ENCODE data around the gene VASH1.

The VASH1 gene

GRCh38 chr14:76784881-76785280 is 23.6 kb downstream of the VASH1 start:
- peak; percentile 34 for DNase-seq (ENCODE audit: low read depth)

GRCh38 chr14:76786601-76787000 is 25.3 kb downstream of the VASH1 start:
- no peak for DNase-seq (ENCODE audit: low read depth)

GRCh38 chr14:76792422-76792821 is 31.2 kb downstream of the VASH1 start:
- no peak for DNase-seq (ENCODE audit: low read depth)

GRCh38 chr14:76793324-76793723 is 32.1 kb downstream of the VASH1 start:
- no peak for DNase-seq (ENCODE audit: low read depth)

- no peak for DNase-seq (ENCODE audit: low read depth)
Measured at GRCh38 chr14:76793956-76794355, 32.7 kb downstream of the VASH1 start.

- no peak for DNase-seq (ENCODE audit: low read depth)
Measured at GRCh38 chr14:76806446-76806845, 45.2 kb downstream of the VASH1 start.

GRCh38 chr14:76808011-76808410 is 46.7 kb downstream of the VASH1 start:
- no peak for DNase-seq (ENCODE audit: low read depth)

- no peak for DNase-seq (ENCODE audit: low read depth)
Measured at GRCh38 chr14:76808990-76809389, 47.7 kb downstream of the VASH1 start.

- DNase-seq (ENCODE audit: low read depth): no peak
Measured at GRCh38 chr14:76810525-76810924, 49.3 kb downstream of the VASH1 start.

- DNase-seq (ENCODE audit: low read depth): peak; percentile 7
Measured at GRCh38 chr14:76810953-76811400, 49.7 kb downstream of the VASH1 start.

- DNase-seq (ENCODE audit: low read depth): no peak
Measured at GRCh38 chr14:76811561-76811960, 50.3 kb downstream of the VASH1 start.

- peak; percentile 2 for DNase-seq (ENCODE audit: low read depth)
Measured at GRCh38 chr14:76812093-76812421, 50.8 kb downstream of the VASH1 start.

- peak; percentile 95 for DNase-seq (ENCODE audit: low read depth)
Measured at GRCh38 chr14:76812422-76813383, 51.4 kb downstream of the VASH1 start, which contains the start of gene ANGEL1. TSS of gene ANGEL1 (minus strand) at chr14:76812882. CDS start at chr14:76812827, 55 bp downstream.

GRCh38 chr14:76814726-76815645 is 53.7 kb downstream of the VASH1 start:
- no peak for DNase-seq (ENCODE audit: low read depth)

- no peak for DNase-seq (ENCODE audit: low read depth)
Measured at GRCh38 chr14:76820700-76821099, 59.4 kb downstream of the VASH1 start.

- no peak for DNase-seq (ENCODE audit: low read depth)
Measured at GRCh38 chr14:76826122-76826521, 64.9 kb downstream of the VASH1 start, which contains the start of gene LRRC74A. TSS of gene LRRC74A (plus strand) at chr14:76826408. CDS start at chr14:76826698, 290 bp downstream.

GRCh38 chr14:76827696-76828296 is 66.5 kb downstream of the VASH1 start:
- DNase-seq (ENCODE audit: low read depth): no peak

GRCh38 chr14:76828339-76829012 is 67.2 kb downstream of the VASH1 start:
- no peak for DNase-seq (ENCODE audit: low read depth)

- no peak for DNase-seq (ENCODE audit: low read depth)
Measured at GRCh38 chr14:76829013-76829365, 67.7 kb downstream of the VASH1 start.

- no peak for DNase-seq (ENCODE audit: low read depth)
Measured at GRCh38 chr14:76829650-76830421, 68.6 kb downstream of the VASH1 start.

- no peak for DNase-seq (ENCODE audit: low read depth)
Measured at GRCh38 chr14:76830556-76830955, 69.3 kb downstream of the VASH1 start.

Measured in activated T-cell treated with anti-CD3 and anti-CD28 coated beads for 24 hours (primary cell).